GM18907 (cell line): ENCODE data around the gene COL25A1.
"Not testable (repeated sequence)": the region's sequence is repeated elsewhere in the genome, so short reads cannot be mapped to it uniquely, and the experiment has no call there.

Experiments
- ATAC-seq: cut with Tn5 transposase; IDR thresholded peaks from one replicate; pipeline ENCODE4 v1.9.1; 2021; ENCODE audit warnings: mild to moderate bottlenecking, moderate library complexity; ENCODE audit not compliant: unreplicated experiment

COL25A1 gene

DNA sequence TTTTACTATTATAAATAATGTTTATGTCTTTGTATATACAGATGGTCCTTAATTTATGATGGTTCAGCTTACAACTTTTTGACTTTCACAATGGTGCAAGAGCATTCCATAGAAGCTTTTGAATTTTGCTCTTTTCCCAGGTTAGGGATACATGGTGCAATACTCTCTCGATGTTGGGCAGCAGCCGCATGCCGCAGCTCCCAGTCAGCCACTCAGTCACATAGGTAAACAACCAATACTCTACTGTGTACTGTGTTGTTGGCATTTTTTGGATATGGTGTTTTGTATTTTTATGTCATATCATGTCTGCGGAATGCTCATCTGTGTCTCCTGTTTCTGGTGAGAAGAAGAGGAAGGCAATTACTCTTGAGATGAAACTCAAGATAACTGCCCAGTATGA, 281.6 kb downstream of the COL25A1 start:
- ATAC-seq = no peak

GRCh38 chr4:109016200-109016599, 286.3 kb downstream of the COL25A1 start:
- no peak for ATAC-seq

DNA sequence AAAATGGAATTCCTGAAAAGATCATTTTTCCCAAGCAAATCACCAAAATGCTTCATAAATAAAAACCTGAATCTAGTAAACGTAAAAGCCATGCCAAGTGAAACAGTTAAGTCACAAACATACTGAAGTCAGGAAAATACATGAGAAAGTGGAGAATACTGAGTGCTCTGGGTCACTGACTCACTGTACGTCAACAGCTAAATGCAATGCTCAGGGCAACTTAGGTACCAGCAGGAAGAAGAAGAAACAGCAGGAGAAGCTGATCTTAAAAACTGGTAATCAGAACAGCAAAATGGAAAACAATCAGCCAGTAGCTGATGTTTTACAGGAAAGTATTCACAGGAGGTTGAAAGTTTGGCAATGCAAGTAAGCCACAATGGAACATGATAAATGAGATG, 287.0 kb downstream of the COL25A1 start:
- ATAC-seq = no peak

- no peak for ATAC-seq
Observed at GRCh38 chr4:109014593-109015412, 287.7 kb downstream of the COL25A1 start.

GRCh38 chr4:109012286-109012880, 290.1 kb downstream of the COL25A1 start:
- no peak for ATAC-seq

DNA sequence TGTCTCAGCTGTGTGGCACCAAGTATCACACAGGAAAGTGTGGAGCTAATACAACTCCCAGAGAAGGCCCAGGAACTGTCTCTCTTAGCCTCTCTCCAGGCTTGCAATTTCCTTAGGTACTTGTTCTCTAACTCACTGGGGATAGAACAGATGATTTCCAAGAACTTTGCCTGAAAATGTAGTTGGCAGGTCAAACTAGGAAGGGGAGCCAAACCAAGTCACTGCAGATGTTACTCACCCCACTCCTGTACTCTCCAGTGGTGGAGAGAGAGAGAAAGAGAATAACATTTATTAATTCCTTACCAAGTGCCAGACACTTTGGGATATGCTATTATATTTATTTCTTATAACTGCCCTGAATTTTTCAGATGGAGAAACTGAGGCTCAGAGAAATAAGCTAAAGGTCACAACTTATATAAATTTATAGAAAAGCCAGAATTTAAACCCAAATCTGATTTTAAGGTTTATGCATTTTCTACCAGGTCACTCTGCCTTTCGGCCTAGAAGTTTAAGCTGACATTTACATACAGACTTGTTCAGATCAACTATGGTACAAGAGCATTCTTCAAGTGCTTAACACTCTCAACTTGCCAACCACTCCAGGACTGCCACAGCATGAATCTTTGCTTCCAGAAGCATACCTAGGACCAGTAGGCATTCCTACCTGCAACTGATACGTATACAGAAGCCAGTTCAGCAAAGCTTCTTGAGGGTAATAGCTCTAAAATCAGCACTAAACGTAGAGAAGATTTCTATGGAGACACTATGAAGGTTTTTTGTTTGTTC, 291.0 kb downstream of the COL25A1 start:
- no peak for ATAC-seq

DNA sequence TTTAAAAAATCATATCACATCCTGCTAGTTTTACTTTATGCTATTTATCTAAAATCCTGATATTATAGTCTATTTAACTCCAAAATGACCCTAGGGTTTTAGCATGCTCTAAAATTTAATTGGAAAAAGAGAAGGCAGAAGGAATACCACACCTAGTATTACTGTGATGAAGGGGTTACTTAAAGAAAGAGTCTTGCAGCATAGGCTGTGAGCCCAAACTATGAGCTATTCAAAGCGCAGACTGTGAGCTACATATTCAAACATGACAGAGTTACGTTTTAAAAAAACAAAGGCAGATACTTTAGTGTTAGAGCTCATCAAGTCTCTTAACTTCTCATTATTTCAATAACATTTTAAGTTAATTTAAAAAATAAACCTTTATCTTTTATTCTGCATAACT, 291.9 kb downstream of the COL25A1 start:
- no peak for ATAC-seq

DNA sequence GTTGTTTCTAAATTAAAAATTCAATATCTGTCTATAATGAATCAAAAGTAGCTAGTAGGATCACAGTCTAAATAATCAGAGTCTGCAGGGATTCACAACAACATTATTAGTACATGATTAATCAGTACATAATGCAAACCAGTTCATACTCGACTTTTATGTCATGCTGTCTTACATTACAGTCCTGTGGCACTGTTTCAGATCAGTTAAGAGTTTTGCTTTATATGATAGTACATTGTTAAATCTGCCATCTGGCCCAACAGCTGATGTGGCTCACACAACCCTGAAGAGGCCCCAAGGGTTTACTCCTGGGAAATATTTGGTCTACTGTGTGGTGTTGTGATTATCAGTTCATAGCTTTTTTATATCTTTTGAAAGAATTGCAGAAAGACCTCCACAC, 292.5 kb downstream of the COL25A1 start:
- ATAC-seq = no peak

DNA sequence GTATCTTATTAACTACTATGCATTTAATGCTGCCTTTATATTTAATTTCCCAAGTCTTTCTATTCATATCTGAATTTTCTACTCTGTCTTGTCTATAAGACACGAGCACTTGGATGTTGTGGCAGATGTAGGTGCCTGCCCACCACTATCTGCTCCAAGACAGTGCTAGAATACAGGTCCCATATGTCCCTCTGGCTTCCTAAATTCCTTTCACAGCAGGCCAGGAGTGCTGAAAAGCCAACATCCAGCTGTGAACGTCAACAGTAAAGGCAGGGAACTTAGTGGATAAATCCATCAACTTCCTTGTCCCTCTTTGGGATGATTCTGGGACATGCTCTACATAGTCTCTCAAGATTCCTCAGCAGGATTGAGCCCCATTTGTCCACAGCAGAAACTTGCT, 294.5 kb downstream of the COL25A1 start:
- ATAC-seq = no peak

GRCh38 chr4:109005523-109005922, 296.9 kb downstream of the COL25A1 start:
- no peak for ATAC-seq

GRCh38 chr4:109004418-109004817, 298.0 kb downstream of the COL25A1 start:
- ATAC-seq = no peak

- ATAC-seq = no peak
Observed at GRCh38 chr4:109003964-109004363, 298.5 kb downstream of the COL25A1 start.

GRCh38 chr4:108991551-108992328, 310.7 kb downstream of the COL25A1 start:
- no peak for ATAC-seq

DNA sequence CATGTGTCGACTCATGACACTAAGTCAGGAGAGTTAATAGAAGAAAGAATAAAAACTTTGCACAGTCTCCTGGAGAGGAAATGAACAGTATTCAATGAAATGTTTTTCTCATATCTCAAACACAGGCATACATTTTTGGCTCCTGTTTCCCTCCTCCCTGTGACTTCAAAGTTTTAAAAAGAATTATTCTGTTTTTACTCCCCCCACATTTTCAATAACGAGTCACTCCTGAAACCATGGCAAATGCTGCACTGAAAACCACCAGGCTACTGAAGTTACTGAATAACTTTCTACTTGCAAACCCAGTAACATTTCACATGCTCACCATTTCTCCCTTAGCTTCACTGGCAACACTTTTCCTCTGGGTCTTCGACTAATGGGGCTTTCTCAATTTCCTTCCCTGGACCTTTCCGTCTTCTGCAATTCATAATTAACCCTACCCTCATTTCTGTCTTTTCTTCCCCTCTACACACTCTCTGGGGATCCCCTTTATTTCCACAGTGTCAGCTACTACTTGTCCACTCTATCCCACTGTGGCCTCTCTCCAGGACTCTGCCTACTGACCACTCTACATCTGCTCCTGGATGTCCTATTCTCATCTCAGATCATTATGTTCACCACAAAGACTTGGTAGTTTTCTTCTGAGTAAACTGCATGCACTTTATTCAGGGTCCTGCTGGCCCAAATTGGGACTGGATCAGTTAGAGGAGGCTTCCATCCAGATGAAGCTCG, 313.8 kb downstream of the COL25A1 start:
- peak; percentile 89 for ATAC-seq

GRCh38 chr4:108984495-108984894, 318.0 kb downstream of the COL25A1 start:
- ATAC-seq = not testable (repeated sequence)

GRCh38 chr4:108982402-108983185, 319.9 kb downstream of the COL25A1 start:
- no peak for ATAC-seq

GRCh38 chr4:108980455-108981239, 321.8 kb downstream of the COL25A1 start:
- ATAC-seq = no peak

GRCh38 chr4:108979759-108980158, 322.7 kb downstream of the COL25A1 start:
- no peak for ATAC-seq

DNA sequence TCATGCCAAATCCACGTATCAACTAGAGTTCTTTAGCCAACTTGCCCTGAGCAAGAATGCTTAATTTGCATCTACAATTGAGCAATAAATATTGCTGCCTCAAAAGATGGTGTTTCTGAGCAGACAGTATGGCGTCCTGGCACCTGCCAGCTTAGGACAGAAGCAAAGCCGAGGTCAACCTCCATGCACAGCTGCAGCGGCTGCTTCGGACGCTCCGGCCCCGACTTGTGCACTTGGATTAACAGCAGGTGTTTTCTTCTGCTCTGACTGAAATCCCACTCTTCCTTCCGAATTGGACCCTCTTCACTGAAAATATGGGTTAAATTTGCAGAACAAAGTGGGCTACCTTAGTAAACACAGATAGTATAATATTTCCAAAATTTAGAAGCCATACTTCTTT, 324.4 kb downstream of the COL25A1 start:
- ATAC-seq = no peak
